T-cell (primary cell): ENCODE data around the gene TXLNB. TPM values are rescaled to one million over a fixed set of nuclear protein-coding genes. Genes with fewer than 3 reads are reported as not detected.

ENCODE experiments used
- ATAC-seq, 4 experiments: fragments of 200-7000 bp in 3 of 4; fragments of 150-1000 bp in 1 of 4; cut with Tn5 transposase; replicated peaks in 1 of 4; 1 replicate in 3 of 4; 2 replicates in 1 of 4; pipeline ENCODE4 v1.10.0; 2021; ENCODE audit warnings: moderate library complexity in 3 of 4, mild to moderate bottlenecking in 2 of 4, moderate number of reproducible peaks in 1 of 4
- CTCF ChIA-PET, 2 donors: fragments of 300-600 bp; sonication (Branson Sonifier 250); formaldehyde crosslinking; loops; one replicate each; lab custom pipeline; 2022; ENCODE audit warnings: antibody characterized with exemption in 2 of 2; lab: Charles Lee
- POLR2A ChIA-PET, 2 donors: fragments of 300-600 bp; sonication (Branson Sonifier 250); formaldehyde crosslinking; loops; one replicate each; lab custom pipeline; 2022; ENCODE audit warnings: antibody characterized with exemption in 2 of 2; lab: Charles Lee
- DNase-seq, 35 experiments: peaks; one replicate each; pipeline versions ENCODE4 v3.0.0 to v3.0.0-alpha.2; 2013 to 2023
- H3K27ac ChIP-seq: one replicate; pipeline ENCODE4 v1.5.1; 2013; ENCODE audit warnings: low read length
- H3K27me3 ChIP-seq, 2 experiments: replicated peaks in 1 of 2; 1 replicate in 1 of 2; 2 replicates in 1 of 2; pipeline versions ENCODE4 v1.6.1 to v1.7.0; 2013; ENCODE audit warnings: low read length in 1 of 2, mixed read lengths in 1 of 2; ENCODE audit not compliant: control insufficient read depth in 2 of 2, insufficient read depth in 2 of 2; ENCODE audit errors: extremely low read depth in 1 of 2
- H3K36me3 ChIP-seq, 2 donors: 1 replicate in 1 of 2; 2 replicates in 1 of 2; pipeline versions ENCODE4 v1.6.1 to v1.7.0; 2013; ENCODE audit warnings: low read length in 1 of 2; ENCODE audit not compliant: control insufficient read depth in 2 of 2, insufficient read depth in 1 of 2; ENCODE audit errors: extremely low read depth in 1 of 2
- H3K4me1 ChIP-seq, 2 experiments: 1 replicate in 1 of 2; 2 replicates in 1 of 2; pipeline versions ENCODE4 v1.6.1 to v1.7.0; 2013; ENCODE audit warnings: low read length in 2 of 2, mixed read lengths in 1 of 2; ENCODE audit not compliant: insufficient read depth in 2 of 2, control insufficient read depth in 1 of 2; ENCODE audit errors: extremely low read depth in 1 of 2
- H3K4me3 ChIP-seq, 2 donors: 1 replicate in 1 of 2; 2 replicates in 1 of 2; pipeline versions ENCODE4 v1.5.1 to v1.7.0; 2013; ENCODE audit warnings: mild to moderate bottlenecking in 2 of 2, low read length in 1 of 2, moderate library complexity in 1 of 2; ENCODE audit not compliant: control insufficient read depth in 1 of 2; ENCODE audit errors: extremely low read depth in 1 of 2
- H3K9me3 ChIP-seq: 2 replicates; pipeline ENCODE4 v1.7.0; 2013
- H3K27ac Mint-ChIP-seq, 2 donors: one replicate each; pipeline ENCODE4 v1.8.0; 2020 to 2021; ENCODE audit warnings: mild to moderate bottlenecking in 2 of 2, mixed read lengths in 2 of 2
- H3K27me3 Mint-ChIP-seq, 2 donors: one replicate each; pipeline ENCODE4 v1.8.0; 2021 to 2022; ENCODE audit warnings: mixed read lengths in 2 of 2
- H3K36me3 Mint-ChIP-seq: one replicate; pipeline ENCODE4 v1.8.0; 2021; ENCODE audit warnings: mixed read lengths
- H3K4me1 Mint-ChIP-seq, 3 donors: one replicate each; pipeline ENCODE4 v1.8.0; 2020 to 2022; ENCODE audit warnings: mixed read lengths in 3 of 3, mild to moderate bottlenecking in 1 of 3
- H3K4me3 Mint-ChIP-seq, 3 donors: one replicate each; pipeline ENCODE4 v1.8.0; 2020 to 2022; ENCODE audit warnings: mild to moderate bottlenecking in 3 of 3, mixed read lengths in 3 of 3, moderate library complexity in 3 of 3
- H3K9me3 Mint-ChIP-seq, 3 donors: one replicate each; pipeline ENCODE4 v1.8.0; 2020 to 2022; ENCODE audit warnings: mixed read lengths in 3 of 3
- WGBS: methylation state at CpG from one replicate; pipeline ENCODE4 v1.1.5; 2013; ENCODE audit warnings: missing lambda C conversion rate; ENCODE audit not compliant: insufficient coverage; 5-methylcytosine and 5-hydroxymethylcytosine counted together
- total RNA-seq, 35 experiments: library from RNA in 6 of 35; stranded (reverse) in 6 of 35; fragments of 120-200 nt in 1 of 35; gene quantifications; one replicate each; pipeline versions ENCODE4 v1.2.1 to v1.2.4 and lab custom pipeline; 2013 to 2026

The TXLNB gene
- total RNA-seq, 5 donors from 2014 or later (not counting 1 experiment from before 2014, with no cell fraction given), result 0.41 to 0.92 (median 0.72) TPM

DNA sequence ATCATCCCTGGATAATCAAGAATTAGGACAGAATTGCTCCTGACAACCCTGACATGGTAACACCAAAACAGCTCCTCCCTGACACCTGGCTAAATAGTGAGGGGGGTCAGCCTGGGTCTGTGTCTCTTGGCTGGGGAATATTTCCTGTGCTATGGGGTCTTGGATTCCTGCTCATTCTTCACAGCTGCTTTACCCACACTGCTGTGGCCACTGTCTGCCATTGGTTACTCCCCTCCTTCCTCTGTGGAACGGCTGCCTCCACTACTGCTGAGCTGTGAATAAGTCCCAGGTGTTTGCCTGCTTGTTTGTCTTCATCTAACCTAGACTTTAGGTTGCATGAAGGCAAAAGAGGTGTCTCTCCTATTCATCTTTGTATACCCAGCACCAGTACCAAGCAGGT, 33.9 kb upstream of the TXLNB start:
- no peaks in the 10 kb centered on the region for H3K27me3 Mint-ChIP-seq
- Histone ChIP-seq H3K4me3 (no peak overlapping the region), H3K9me3 (no peaks in the 10 kb centered on the region), H3K4me1 (peaks cover 7 to 30% of the 10 kb centered on the region in 2 experiments), H3K27ac (peak overlapping the region; percentile 38), H3K36me3 (no peaks in the 10 kb centered on the region), H3K27me3 (no peaks in the 10 kb centered on the region)
- peak overlapping the region; percentile 75 to 82 for H3K27ac Mint-ChIP-seq
- peaks cover 33 to 42% (median 41%) of the 10 kb centered on the region in 3 donors for H3K4me1 Mint-ChIP-seq
- H3K36me3 Mint-ChIP-seq, result no peaks in the 10 kb centered on the region
- no peak for ATAC-seq
- CTCF ChIA-PET, result interaction anchor here (0.6 to 2.8 kb wide), 5 partner anchors 18 to 150 kb away, joined by 3 to 13 read pairs (median 4); no protein-coding TSS in a partner anchor
- no CpG with 5 or more reads among the region's 1 CpG for WGBS
- peak overlapping the region in 1 of 3 donors; percentile 21 for H3K4me3 Mint-ChIP-seq
- DNase-seq, result peak in 1 of 35 experiments; percentile 9
- no peaks in the 10 kb centered on the region for H3K9me3 Mint-ChIP-seq
- POLR2A ChIA-PET, result interaction anchor here in 1 of 2 donors (0.5 to 1.2 kb wide), 2 partner anchors 49 to 60 kb away, joined by 3 read pairs; partner anchors contain the start of gene CITED2

- ATAC-seq, result no peak
- H3K36me3 Mint-ChIP-seq, result no peaks in the 10 kb centered on the region
- no peaks in the 10 kb centered on the region for H3K36me3 ChIP-seq
- POLR2A ChIA-PET, result interaction anchor here in 1 of 2 donors (1.6 kb wide), 1 partner anchor 39 kb away, joined by 3 read pairs; no protein-coding TSS in a partner anchor
- no peak overlapping the region for H3K4me3 ChIP-seq
- H3K9me3 ChIP-seq, result no peaks in the 10 kb centered on the region
- CTCF ChIA-PET, result interaction anchor here (0.6 to 2.8 kb wide), 8 partner anchors 33 to 981 kb away, joined by 3 to 13 read pairs (median 6); partner anchors contain the start of gene TXLNB (in 1 of the 2)
- DNase-seq, result no peak
- no peaks in the 10 kb centered on the region for H3K27me3 ChIP-seq
- no peak overlapping the region for H3K4me3 Mint-ChIP-seq
- no peaks in the 10 kb centered on the region for H3K27me3 Mint-ChIP-seq
- peak overlapping the region in 1 of 2 donors; percentile 82 for H3K27ac Mint-ChIP-seq
- H3K4me1 ChIP-seq, result peaks cover 7 to 30% of the 10 kb centered on the region in 2 experiments
- peak overlapping the region; percentile 38 for H3K27ac ChIP-seq
- H3K9me3 Mint-ChIP-seq, result no peaks in the 10 kb centered on the region
- H3K4me1 Mint-ChIP-seq, result peaks cover 33 to 42% (median 41%) of the 10 kb centered on the region in 3 donors
Observed at GRCh38 chr6:139325125-139325524, 33.3 kb upstream of the TXLNB start.

DNA sequence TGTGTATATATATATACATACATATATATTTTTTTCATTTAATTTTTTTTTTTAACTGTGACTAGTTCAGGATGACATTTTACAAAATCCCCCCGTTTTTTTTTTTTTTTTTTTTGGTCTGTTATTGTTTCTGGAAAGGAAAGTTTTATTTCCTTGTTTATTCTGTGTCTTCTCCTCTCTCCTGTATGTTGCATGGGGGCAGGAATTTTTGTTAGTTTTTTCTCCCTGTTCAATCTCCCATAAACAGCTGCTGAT, 32.4 kb upstream of the TXLNB start:
- Histone ChIP-seq H3K4me1 (peaks cover 7 to 30% of the 10 kb centered on the region in 2 experiments), H3K27ac (peak overlapping the region; percentile 98), H3K36me3 (no peaks in the 10 kb centered on the region), H3K27me3 (no peaks in the 10 kb centered on the region), H3K4me3 (peak overlapping the region in 1 of 2 donors; percentile 56), H3K9me3 (no peaks in the 10 kb centered on the region)
- ATAC-seq, result no peak
- peak overlapping the region; percentile 83 to 85 (median 84) for H3K4me3 Mint-ChIP-seq
- no peaks in the 10 kb centered on the region for H3K27me3 Mint-ChIP-seq
- peak overlapping the region; percentile 99 for H3K27ac Mint-ChIP-seq
- H3K9me3 Mint-ChIP-seq, result no peaks in the 10 kb centered on the region
- DNase-seq, result no peak
- ChIA-PET CTCF (interaction anchor here (0.6 to 2.8 kb wide), 13 partner anchors 9 to 337 kb away, joined by 3 to 13 read pairs (median 5); partner anchors contain the start of gene TXLNB (in 1 of the 2)), POLR2A (interaction anchor here (0.6 to 1.6 kb wide), 9 partner anchors 12 to 62 kb away, joined by 3 to 17 read pairs (median 3); partner anchors contain the start of genes CITED2 (in 1 of the 2) and TXLNB (in 1 of the 2))
- peaks cover 33 to 42% (median 41%) of the 10 kb centered on the region in 3 donors for H3K4me1 Mint-ChIP-seq
- no peaks in the 10 kb centered on the region for H3K36me3 Mint-ChIP-seq
- WGBS, result no CpG with 5 or more reads among the region's 1 CpG

- Histone ChIP-seq H3K4me1 (peaks cover 7 to 30% of the 10 kb centered on the region in 2 experiments), H3K4me3 (peak overlapping the region; percentile 56 to 78), H3K27me3 (no peaks in the 10 kb centered on the region), H3K9me3 (no peaks in the 10 kb centered on the region), H3K36me3 (no peaks in the 10 kb centered on the region), H3K27ac (peak overlapping the region; percentile 98)
- peaks cover 33 to 42% (median 41%) of the 10 kb centered on the region in 3 donors for H3K4me1 Mint-ChIP-seq
- H3K27me3 Mint-ChIP-seq, result no peaks in the 10 kb centered on the region
- H3K27ac Mint-ChIP-seq, result peak overlapping the region; percentile 99
- peak; percentile 40 to 87 (median 75) for DNase-seq
- ChIA-PET POLR2A (interaction anchor here (0.6 to 1.6 kb wide), 10 partner anchors 12 to 552 kb away, joined by 3 to 17 read pairs (median 3); partner anchors contain the start of genes CITED2 (in 1 of the 2) and TXLNB (in 1 of the 2)), CTCF (interaction anchor here (0.5 to 2.8 kb wide), 15 partner anchors 9 to 337 kb away, joined by 3 to 13 read pairs (median 5); partner anchors contain the start of genes CITED2 (in 1 of the 2) and TXLNB (in 1 of the 2))
- no peaks in the 10 kb centered on the region for H3K36me3 Mint-ChIP-seq
- peak; percentile 86 to 91 (median 89) for ATAC-seq
- 0% methylated on average over 9 of the region's 21 CpGs for WGBS
- no peaks in the 10 kb centered on the region for H3K9me3 Mint-ChIP-seq
- H3K4me3 Mint-ChIP-seq, result peak overlapping the region; percentile 83 to 85 (median 84)
Observed at GRCh38 chr6:139323511-139324300, 31.9 kb upstream of the TXLNB start.

GRCh38 chr6:139320081-139320480, 28.3 kb upstream of the TXLNB start:
- CTCF ChIA-PET, result interaction anchor here in 1 of 2 donors (1.0 kb wide), 1 partner anchor 103 kb away, joined by 3 read pairs; no protein-coding TSS in a partner anchor
- Histone ChIP-seq H3K9me3 (no peaks in the 10 kb centered on the region), H3K27ac (no peak overlapping the region), H3K36me3 (no peaks in the 10 kb centered on the region), H3K27me3 (no peaks in the 10 kb centered on the region), H3K4me1 (peaks cover 4 to 25% of the 10 kb centered on the region in 2 experiments), H3K4me3 (no peak overlapping the region)
- 67% methylated on average over 1 of the region's 2 CpGs for WGBS
- Mint-ChIP-seq H3K4me3 (no peak overlapping the region), H3K27me3 (no peaks in the 10 kb centered on the region), H3K4me1 (peaks cover 26 to 37% (median 35%) of the 10 kb centered on the region in 3 donors), H3K9me3 (no peaks in the 10 kb centered on the region), H3K36me3 (peaks cover 3% of the 10 kb centered on the region), H3K27ac (no peak overlapping the region)
- ATAC-seq (no peak), DNase-seq (no peak)
- POLR2A ChIA-PET, result interaction anchor here in 1 of 2 donors (0.7 kb wide), 1 partner anchor 57 kb away, joined by 3 read pairs; no protein-coding TSS in a partner anchor
